ENCODE measurements around the gene CKB. TPM values are rescaled to one million over a fixed set of nuclear protein-coding genes. Genes with fewer than 3 reads are reported as not detected.

Gene CKB
- polyA plus RNA-seq, 3 donors: 0.76 to 12.5 (median 2.7) TPM

DNA sequence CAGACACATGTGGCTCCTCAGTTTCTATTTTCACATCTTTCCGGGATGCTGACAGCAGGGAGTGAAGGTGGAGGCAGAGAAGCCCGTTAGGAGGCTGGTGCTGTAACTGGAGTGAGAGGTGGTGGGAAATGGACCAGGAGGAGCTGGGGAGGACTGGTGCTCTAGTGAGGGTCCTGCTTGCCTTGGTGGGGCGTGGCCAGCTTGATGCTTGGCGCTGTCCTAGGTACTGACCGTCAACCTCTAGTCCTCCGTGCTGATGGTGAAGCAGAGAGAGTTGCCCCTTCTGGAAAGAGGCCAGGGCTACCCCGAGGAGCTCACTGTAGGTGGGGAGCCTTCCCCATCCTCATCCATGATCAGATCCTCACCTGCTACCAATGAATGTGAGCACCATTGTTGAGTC is 7.8 kb upstream of the CKB start:
- Mint-ChIP-seq H3K36me3 (peaks cover 5 to 23% of the 10 kb centered on the region in 2 donors), H3K4me3 (peak overlapping the region in 1 of 2 donors; percentile 15), H3K27ac (peak overlapping the region in 3 of 7 donors; percentile 58 to 66 (median 65)), H3K4me1 (peaks cover 46% of the 10 kb centered on the region), H3K9me3 (no peaks in the 10 kb centered on the region), H3K27me3 (ENCODE audit: low read depth in 3 of 3) (peaks cover 1 to 3% (median 2%) of the 10 kb centered on the region in 3 donors)
- 94% methylated on average over 4 of the region's 7 CpGs for WGBS (ENCODE audit: insufficient coverage)
- intact Hi-C loops (cut with micrococcal nuclease): no loop called here
- peaks cover 8% of the 10 kb centered on the region for H4K20me1 ChIP-seq (ENCODE audit: insufficient read depth, low read length)
- no peaks in the 10 kb centered on the region for H3K9me3 ChIP-seq (replicated peaks in 1 of 2; ENCODE audit: control insufficient read depth in 1 of 2, insufficient read depth in 1 of 2, low read length in 2 of 2)
- no peak overlapping the region for H3K4me3 ChIP-seq (replicated peaks in 1 of 3; ENCODE audit: low read depth in 2 of 3, low read length in 3 of 3)
- no peak for TF ChIP-seq CTCF (IDR thresholded peaks at IDR 0.05)
- peaks cover 8 to 24% of the 10 kb centered on the region in 2 donors for H3K36me3 ChIP-seq (replicated peaks in 1 of 2; ENCODE audit: control insufficient read depth in 1 of 2, insufficient read depth in 2 of 2, low read length in 2 of 2)
- H2AFZ ChIP-seq (ENCODE audit: insufficient read depth, low read depth, low read length, poor library complexity, severe bottlenecking): no peak overlapping the region
- no peaks in the 10 kb centered on the region for H3K27me3 ChIP-seq (ENCODE audit: control insufficient read depth in 2 of 2, insufficient read depth in 2 of 2, low read length in 2 of 2)
- peaks cover 20% of the 10 kb centered on the region for H3K79me2 ChIP-seq (ENCODE audit: insufficient read depth, low read length)
- no peak overlapping the region for H3K9ac ChIP-seq (ENCODE audit: insufficient read depth, low read length, poor library complexity, severe bottlenecking)
- H3K27ac ChIP-seq (ENCODE audit: low read depth in 1 of 2, low read length in 2 of 2): no peak overlapping the region
- peak overlapping the region; percentile 97 for H3K4me2 ChIP-seq (replicated peaks; ENCODE audit: extremely low read depth, low read length, poor library complexity, severe bottlenecking)
- DNase-seq: no peak
- peaks cover 42 to 45% of the 10 kb centered on the region in 2 donors for H3K4me1 ChIP-seq (ENCODE audit: control insufficient read depth in 1 of 2, insufficient read depth in 2 of 2, low read length in 2 of 2)

DNA sequence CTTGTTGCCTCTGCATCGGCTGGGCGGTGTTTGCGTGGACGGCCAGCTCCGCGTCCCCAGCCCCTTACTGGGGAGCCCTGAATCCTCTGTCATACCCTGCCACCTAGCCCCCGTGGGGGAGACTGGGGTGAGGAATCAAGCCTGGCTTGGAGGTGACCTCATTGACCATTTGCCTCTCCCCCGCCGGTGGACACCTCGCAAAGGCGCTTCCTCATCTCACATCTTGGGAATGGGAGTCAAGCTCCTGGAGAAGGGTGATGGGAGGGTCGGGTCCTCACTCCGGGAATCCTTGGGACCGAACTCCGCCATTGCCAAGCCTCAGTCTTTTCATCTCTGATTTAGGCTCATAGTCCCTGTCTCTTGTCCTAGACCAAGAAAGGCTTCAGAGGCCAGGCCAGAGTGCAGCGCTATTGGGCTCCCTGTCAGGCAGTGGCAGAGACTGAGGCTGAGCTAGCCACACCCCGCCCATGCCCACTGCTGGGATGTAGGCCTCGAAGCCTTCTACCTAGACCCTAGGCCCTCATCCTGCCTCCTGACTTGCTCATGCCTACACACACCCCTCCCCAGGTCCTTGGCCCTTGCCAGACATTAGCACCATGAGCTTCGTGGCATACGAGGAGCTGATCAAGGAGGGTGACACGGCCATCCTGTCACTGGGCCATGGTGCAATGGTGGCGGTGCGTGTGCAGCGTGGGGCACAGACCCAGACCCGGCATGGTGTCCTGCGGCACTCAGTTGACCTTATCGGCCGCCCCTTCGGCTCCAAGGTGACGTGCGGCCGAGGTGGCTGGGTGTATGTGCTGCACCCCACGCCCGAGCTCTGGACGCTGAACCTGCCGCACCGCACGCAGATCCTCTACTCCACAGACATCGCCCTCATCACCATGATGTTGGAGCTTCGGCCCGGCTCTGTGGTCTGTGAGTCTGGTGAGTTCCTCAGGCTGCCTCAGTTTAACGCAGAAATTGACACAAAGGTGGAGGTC is 7.0 kb upstream of the CKB start:
- H2AFZ ChIP-seq (ENCODE audit: insufficient read depth, low read depth, low read length, poor library complexity, severe bottlenecking): peak overlapping the region; percentile 97
- H3K4me2 ChIP-seq (replicated peaks; ENCODE audit: extremely low read depth, low read length, poor library complexity, severe bottlenecking): peak overlapping the region; percentile 97
- H4K20me1 ChIP-seq (ENCODE audit: insufficient read depth, low read length): peaks cover 10% of the 10 kb centered on the region
- H3K9me3 Mint-ChIP-seq: no peaks in the 10 kb centered on the region
- peaks cover 4 to 16% of the 10 kb centered on the region in 2 donors for H3K36me3 ChIP-seq (replicated peaks in 1 of 2; ENCODE audit: control insufficient read depth in 1 of 2, insufficient read depth in 2 of 2, low read length in 2 of 2)
- intact Hi-C loops (cut with micrococcal nuclease): loop anchor here in 1 of 2 donors (10.0 kb wide), 1 partner anchor 195 kb away; the partner anchor contains the start of gene EIF5
- TF ChIP-seq CTCF (IDR thresholded peaks at IDR 0.05): no peak
- peak overlapping the region; percentile 95 to 97 for H3K4me3 Mint-ChIP-seq
- peak overlapping the region; percentile 74 for H3K9ac ChIP-seq (ENCODE audit: insufficient read depth, low read length, poor library complexity, severe bottlenecking)
- peaks cover 20% of the 10 kb centered on the region for H3K79me2 ChIP-seq (ENCODE audit: insufficient read depth, low read length)
- DNase-seq: no peak
- H3K4me1 ChIP-seq (ENCODE audit: control insufficient read depth in 1 of 2, insufficient read depth in 2 of 2, low read length in 2 of 2): peaks cover 42 to 45% of the 10 kb centered on the region in 2 donors
- H3K27ac Mint-ChIP-seq: peak overlapping the region; percentile 88 to 95 (median 91)
- H3K27me3 Mint-ChIP-seq (ENCODE audit: low read depth in 3 of 3): peaks cover 6 to 8% (median 6%) of the 10 kb centered on the region in 3 donors
- H3K27ac ChIP-seq (ENCODE audit: low read depth in 1 of 2, low read length in 2 of 2): peak overlapping the region; percentile 43 to 87
- no peaks in the 10 kb centered on the region for H3K9me3 ChIP-seq (replicated peaks in 1 of 2; ENCODE audit: control insufficient read depth in 1 of 2, insufficient read depth in 1 of 2, low read length in 2 of 2)
- WGBS (ENCODE audit: insufficient coverage): 79% methylated on average over 22 of the region's 42 CpGs
- H3K4me1 Mint-ChIP-seq: peaks cover 47% of the 10 kb centered on the region
- H3K4me3 ChIP-seq (replicated peaks in 1 of 3; ENCODE audit: low read depth in 2 of 3, low read length in 3 of 3): peak overlapping the region; percentile 90 to 98 (median 92)
- H3K27me3 ChIP-seq (ENCODE audit: control insufficient read depth in 2 of 2, insufficient read depth in 2 of 2, low read length in 2 of 2): peaks cover 0 to 3% of the 10 kb centered on the region in 2 donors
- peaks cover 2 to 17% of the 10 kb centered on the region in 2 donors for H3K36me3 Mint-ChIP-seq
